K562 (cell line): ENCODE data around the gene OR7D2. TPM values are rescaled to one million over a fixed set of nuclear protein-coding genes. Genes with fewer than 3 reads are reported as not detected.

ENCODE experiments used
- ATAC-seq: fragments of 200-7000 bp; cut with Tn5 transposase; 3 replicates; pipeline ENCODE4 v1.9.1; 2020; ENCODE audit warnings: moderate library complexity
- BruUV-seq: library from RNA; stranded (reverse); fragments of 400-500 nt; replicated peaks from 2 replicates; lab custom pipeline; 2021; lab: Mats Ljungman, UMichigan
- CTCF ChIA-PET: fragments of 300-600 bp; formaldehyde crosslinking; extraction: SDS; loops from one replicate; lab custom pipeline; 2021; ENCODE audit warnings: low intra/inter-chr PET ratio; lab: Yijun Ruan, JAX
- POLR2A ChIA-PET: fragments of 300-600, 350-650 bp; sonication (Branson Sonifier 250); formaldehyde crosslinking; extraction: SDS; loops from one replicate; lab custom pipeline; 2021; ENCODE audit warnings: antibody characterized with exemption, inconsistent platforms; lab: Yijun Ruan, JAX
- DNase-seq, 4 experiments: peaks; one replicate each; pipeline versions ENCODE4 v3.0.0 to v3.0.0-alpha.2; 2011 to 2018; ENCODE audit warnings: low spot score in 3 of 4, mixed read lengths in 3 of 4; ENCODE audit errors: extremely low read depth in 1 of 4
- FAIRE-seq: peaks from 2 replicates; lab custom pipeline; 2011; peaks lifted over from hg19 to GRCh38; lab: Jason Lieb, UNC
- H2AFZ ChIP-seq: 2 replicates; pipeline ENCODE4 v1.6.0; 2011; ENCODE audit warnings: low read depth, low read length, control low read depth, inconsistent platforms
- H3K27ac ChIP-seq: fragments of 200-600 bp; 3 replicates; pipeline ENCODE4 v1.8.0; 2011; ENCODE audit warnings: low read depth, mild to moderate bottlenecking, control low read depth, inconsistent platforms, low read length, moderate library complexity, mixed read lengths; ENCODE audit errors: extremely low read depth
- H3K27me3 ChIP-seq, 2 experiments: fragments of 300-600 bp in 1 of 2; 2 replicates in 1 of 2; 3 replicates in 1 of 2; pipeline versions ENCODE4 v1.6.0 to v1.8.0; 2011; ENCODE audit warnings: inconsistent platforms in 2 of 2, low read length in 2 of 2, mild to moderate bottlenecking in 1 of 2, mixed read lengths in 1 of 2, moderate library complexity in 1 of 2; ENCODE audit not compliant: control insufficient read depth in 2 of 2, insufficient read depth in 2 of 2
- H3K36me3 ChIP-seq: fragments of 300-600 bp; 3 replicates; pipeline ENCODE4 v1.8.0; 2011; ENCODE audit warnings: mild to moderate bottlenecking, low read length, inconsistent platforms; ENCODE audit not compliant: control insufficient read depth, insufficient read depth
- H3K4me1 ChIP-seq, 2 experiments: fragments of 200-600 bp in 1 of 2; replicated peaks in 1 of 2; 2 replicates in 1 of 2; 3 replicates in 1 of 2; pipeline versions ENCODE4 v1.5.1 to v1.8.0; 2011; ENCODE audit warnings: inconsistent platforms in 2 of 2, low read length in 2 of 2, mild to moderate bottlenecking in 1 of 2, mixed read lengths in 1 of 2, moderate library complexity in 1 of 2; ENCODE audit not compliant: control insufficient read depth in 2 of 2, insufficient read depth in 2 of 2
- H3K4me2 ChIP-seq: 2 replicates; pipeline ENCODE4 v1.6.1; 2011; ENCODE audit warnings: low read length, control low read depth, inconsistent platforms, mixed read lengths; ENCODE audit not compliant: insufficient read depth
- H3K4me3 ChIP-seq: fragments of 200-600 bp; sonication (generic), shearing (Covaris generic); 2 replicates; pipeline ENCODE4 v1.5.1; 2016; ENCODE audit warnings: control low read depth, inconsistent platforms
- H3K79me2 ChIP-seq: fragments of 200-600 bp; 3 replicates; pipeline ENCODE4 v1.8.0; 2011; ENCODE audit warnings: low read length, inconsistent platforms; ENCODE audit not compliant: control insufficient read depth, insufficient read depth
- H3K9ac ChIP-seq, 2 experiments: 2 replicates each; pipeline versions ENCODE4 v1.6.0 to v1.6.1; 2011; ENCODE audit warnings: low read depth in 2 of 2, low read length in 2 of 2, control low read depth in 1 of 2, inconsistent platforms in 1 of 2, mild to moderate bottlenecking in 1 of 2, mixed read lengths in 1 of 2; ENCODE audit not compliant: insufficient read depth in 1 of 2
- H3K9me1 ChIP-seq: one replicate; pipeline ENCODE4 v1.6.0; 2011; ENCODE audit warnings: inconsistent platforms, mild to moderate bottlenecking, low read length, moderate library complexity; ENCODE audit not compliant: control insufficient read depth, insufficient read depth
- H3K9me3 ChIP-seq: replicated peaks from 2 replicates; pipeline ENCODE4 v1.5.1; 2011; ENCODE audit warnings: low read depth, low read length, inconsistent platforms; ENCODE audit not compliant: control insufficient read depth, insufficient read depth
- H4K20me1 ChIP-seq: replicated peaks from 2 replicates; pipeline ENCODE4 v1.6.1; 2011; ENCODE audit warnings: low read length, inconsistent platforms, mixed read lengths; ENCODE audit not compliant: control insufficient read depth, insufficient read depth
- CBFB ChIP-seq: sonication (generic); formaldehyde crosslinking; IDR thresholded peaks from 2 replicates; pipeline ENCODE4 v1.4.0; 2020; ENCODE audit warnings: mild to moderate bottlenecking, missing genetic modification reagents
- HNRNPLL ChIP-seq: fragments of 200-400 bp; formaldehyde crosslinking; IDR thresholded peaks from 2 replicates; pipeline ENCODE4 v1.6.1; 2017; ENCODE audit warnings: low read length, low read depth, mild to moderate bottlenecking; ENCODE audit not compliant: poor library complexity, severe bottlenecking
- RNF219 ChIP-seq: fragments of 250-450 bp; sonication (Bioruptor Pico); IDR thresholded peaks from 2 replicates; pipeline ENCODE4 v1.5.0; 2022; ENCODE audit warnings: mild to moderate bottlenecking
- SMAD2 ChIP-seq: fragments of 150-350 bp; IDR thresholded peaks from 2 replicates; pipeline ENCODE4 v1.6.1; 2014; ENCODE audit warnings: low read depth, mild to moderate bottlenecking, low read length
- SMAD4 ChIP-seq: fragments of 250-450 bp; sonication (Bioruptor Pico); conservative IDR thresholded peaks from 2 replicates; pipeline ENCODE4 v1.8.0; 2021; ENCODE audit warnings: inconsistent platforms, mild to moderate bottlenecking, moderate library complexity
- TSHZ1 ChIP-seq: fragments of 250-450 bp; sonication (Bioruptor Pico); IDR thresholded peaks from 2 replicates; pipeline ENCODE4 v1.4.0; 2020; ENCODE audit warnings: mild to moderate bottlenecking, moderate library complexity
- ZNF316 ChIP-seq: fragments of 450-650 bp; IDR thresholded peaks from 2 replicates; pipeline ENCODE4 v1.6.1; 2016
- WGBS: fragments of 100-300 bp; shearing (Covaris generic); methylation state at CpG from one replicate; pipeline ENCODE4 v1.1.6; 2016; ENCODE audit warnings: low coverage, mixed read lengths; ENCODE audit not compliant: insufficient coverage; ENCODE audit errors: missing lambda C conversion rate; 5-methylcytosine and 5-hydroxymethylcytosine counted together
- in situ Hi-C: fragments of 300-500 bp; cut with MboI; formaldehyde crosslinking; loops from 4 replicates; pipeline ENCODE4 v1.15.0; 2018; ENCODE audit warnings: inconsistent platforms, mixed read lengths
- intact Hi-C: fragments of 100-400 bp; cut with micrococcal nuclease; formaldehyde crosslinking; loops from 2 replicates; pipeline ENCODE4 v1.14.2; 2022
- polyA plus RNA-seq, 8 experiments: library from polyadenylated mRNA; depleted of rRNA in 4 of 8; stranded (reverse) in 5 of 8; unstranded in 3 of 8; fragments of >200 nt; fragmentation: Nextera tagmentation in 2 of 8; fragmentation: Illumina TruSeq in 1 of 8; extraction: Ambion mirVana in 2 of 8; extraction: Trizol in 1 of 8; gene quantifications; 2 replicates each; pipeline versions ENCODE4 v1.2.1 to v1.2.3, GENCODE V29; 2011 to 2014; ENCODE audit warnings: inconsistent platforms in 1 of 8, missing spikeins in 1 of 8
- total RNA-seq, 7 experiments: library from RNA; depleted of rRNA in 6 of 7; stranded (reverse); fragments of >200 nt in 6 of 7; fragmentation: Illumina TruSeq in 2 of 7; extraction: Trizol in 2 of 7; gene quantifications; 2 replicates each; pipeline versions ENCODE4 v1.2.1 to v1.2.3, GENCODE V29; 2011 to 2021; ENCODE audit warnings: low replicate concordance in 1 of 7
- TF ChIP-seq, protein P1 (sequence below), 2 experiments: fragments of 450-650 bp; formaldehyde crosslinking in 1 of 2; IDR thresholded peaks; 2 replicates each; pipeline versions ENCODE4 v1.4.0 to v1.6.1; 2014 to 2020; ENCODE audit warnings: mild to moderate bottlenecking in 2 of 2, borderline replicate concordance in 1 of 2, low read depth in 1 of 2

The OR7D2 gene
- total and polyA plus RNA-seq, 9 of the 15 experiments (the other 6 are each of a cell fraction or from before 2014, with no cell fraction given) = 0.05 to 0.75 (median 0.45) TPM

DNA sequence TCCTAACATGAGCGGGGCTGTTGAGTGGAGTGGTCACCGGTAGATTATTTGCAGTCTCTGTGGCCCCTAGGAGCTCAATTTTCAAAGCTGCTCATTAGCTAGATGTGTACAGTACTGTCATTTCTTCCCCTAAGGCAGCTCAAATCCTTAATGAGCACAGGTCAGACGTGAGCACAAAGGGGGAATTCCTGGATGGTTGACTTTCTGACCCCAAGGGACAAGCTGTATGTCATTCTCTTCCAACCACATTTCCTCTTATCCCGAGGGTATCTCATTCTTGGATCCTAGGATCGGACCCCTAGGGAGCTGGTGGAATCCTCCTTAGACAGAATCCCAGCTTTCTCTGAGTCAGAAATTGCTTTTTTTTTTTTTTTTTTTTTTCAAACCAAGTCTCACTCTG, 46.4 kb upstream of the OR7D2 start:
- ChIA-PET CTCF (interaction anchor here (0.5 kb wide), 1 partner anchor 10 kb away, joined by 4 read pairs; no protein-coding TSS in a partner anchor), POLR2A (interaction anchor here (1.2 kb wide), 1 partner anchor 622 kb away, joined by 3 read pairs; no protein-coding TSS in a partner anchor)
- H3K4me1 ChIP-seq = no peaks in the 10 kb centered on the region; a peak in 1 of 5 replicates
- no peaks in the 10 kb centered on the region; a peak in 1 of 5 replicates for H3K27me3 ChIP-seq
- H3K27ac ChIP-seq = no peak overlapping the region
- no peak for ATAC-seq
- H3K9me3 ChIP-seq = no peaks in the 10 kb centered on the region
- 12% methylated on average over 5 of the region's 5 CpGs for WGBS
- in situ Hi-C loops = loop anchor here (10.0 kb wide), 2 partner anchors 492 to 662 kb away; partner anchors contain the start of gene ZNF561
- intact Hi-C loops = no loop called here
- no peaks in the 10 kb centered on the region for H3K36me3 ChIP-seq
- no peak for DNase-seq
- no peaks in the 10 kb centered on the region for H3K9me1 ChIP-seq
- H3K79me2 ChIP-seq = no peaks in the 10 kb centered on the region
- H2AFZ ChIP-seq = no peak overlapping the region
- no peak overlapping the region for H3K4me3 ChIP-seq
- no peak overlapping the region for H3K9ac ChIP-seq
- H3K4me2 ChIP-seq = no peak overlapping the region
- H4K20me1 ChIP-seq = no peaks in the 10 kb centered on the region
- BruUV-seq = no TSS peak
- FAIRE-seq = no peak
- TF ChIP-seq RNF219 (CRISPR knock-in tag) (no peak), CBFB (CRISPR knock-in tag) (no peak), HNRNPLL (no peak), SMAD2 (no peak), SMAD4 (no peak), ZNF316 (no peak), TSHZ1 (no peak)
- TF ChIP-seq, protein P1, sequence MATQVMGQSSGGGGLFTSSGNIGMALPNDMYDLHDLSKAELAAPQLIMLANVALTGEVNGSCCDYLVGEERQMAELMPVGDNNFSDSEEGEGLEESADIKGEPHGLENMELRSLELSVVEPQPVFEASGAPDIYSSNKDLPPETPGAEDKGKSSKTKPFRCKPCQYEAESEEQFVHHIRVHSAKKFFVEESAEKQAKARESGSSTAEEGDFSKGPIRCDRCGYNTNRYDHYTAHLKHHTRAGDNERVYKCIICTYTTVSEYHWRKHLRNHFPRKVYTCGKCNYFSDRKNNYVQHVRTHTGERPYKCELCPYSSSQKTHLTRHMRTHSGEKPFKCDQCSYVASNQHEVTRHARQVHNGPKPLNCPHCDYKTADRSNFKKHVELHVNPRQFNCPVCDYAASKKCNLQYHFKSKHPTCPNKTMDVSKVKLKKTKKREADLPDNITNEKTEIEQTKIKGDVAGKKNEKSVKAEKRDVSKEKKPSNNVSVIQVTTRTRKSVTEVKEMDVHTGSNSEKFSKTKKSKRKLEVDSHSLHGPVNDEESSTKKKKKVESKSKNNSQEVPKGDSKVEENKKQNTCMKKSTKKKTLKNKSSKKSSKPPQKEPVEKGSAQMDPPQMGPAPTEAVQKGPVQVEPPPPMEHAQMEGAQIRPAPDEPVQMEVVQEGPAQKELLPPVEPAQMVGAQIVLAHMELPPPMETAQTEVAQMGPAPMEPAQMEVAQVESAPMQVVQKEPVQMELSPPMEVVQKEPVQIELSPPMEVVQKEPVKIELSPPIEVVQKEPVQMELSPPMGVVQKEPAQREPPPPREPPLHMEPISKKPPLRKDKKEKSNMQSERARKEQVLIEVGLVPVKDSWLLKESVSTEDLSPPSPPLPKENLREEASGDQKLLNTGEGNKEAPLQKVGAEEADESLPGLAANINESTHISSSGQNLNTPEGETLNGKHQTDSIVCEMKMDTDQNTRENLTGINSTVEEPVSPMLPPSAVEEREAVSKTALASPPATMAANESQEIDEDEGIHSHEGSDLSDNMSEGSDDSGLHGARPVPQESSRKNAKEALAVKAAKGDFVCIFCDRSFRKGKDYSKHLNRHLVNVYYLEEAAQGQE (IDR thresholded peaks at IDR 0.05; ENCODE audit: borderline replicate concordance) = no peak
- TF ChIP-seq, protein P1 (CRISPR knock-in tag; IDR thresholded peaks at IDR 0.05; ENCODE audit: low read depth) = no peak
